Lower leg skin (tissue), 4 donors: Measurements from ENCODE around the gene SRGN. TPM values are rescaled to one million over a fixed set of nuclear protein-coding genes. Genes with fewer than 3 reads are reported as not detected.

ENCODE experiments used
- DNase-seq, 2 donors: peaks; one replicate each; pipeline ENCODE4 v3.0.0-alpha.2; 2019; ENCODE audit warnings: low spot score in 2 of 2
- H3K4me3 ChIP-seq: fragments of 200-600 bp; sonication (generic); 2 replicates; pipeline ENCODE4 v1.5.1; 2017; ENCODE audit warnings: mild to moderate bottlenecking, low read depth; ENCODE audit not compliant: poor library complexity, severe bottlenecking
- CTCF ChIP-seq, 3 donors: fragments of 450-650 bp; IDR thresholded peaks; one replicate each; pipeline ENCODE4 v1.5.1; 2016; ENCODE audit warnings: antibody characterized with exemption in 3 of 3, mild to moderate bottlenecking in 3 of 3, moderate library complexity in 2 of 3
- POLR2A ChIP-seq, 2 donors: fragments of 450-650 bp; IDR thresholded peaks; one replicate each; pipeline ENCODE4 v1.6.1; 2016 to 2017; ENCODE audit warnings: antibody characterized with exemption in 2 of 2, mild to moderate bottlenecking in 1 of 2, moderate library complexity in 1 of 2
- WGBS, 2 donors: methylation state at CpG; one replicate each; pipeline ENCODE4 v1.1.5; 2018; 5-methylcytosine and 5-hydroxymethylcytosine counted together
- intact Hi-C: fragments of 100-400 bp; cut with DNase I; formaldehyde crosslinking; loops from one replicate; pipeline ENCODE4 v1.15.0; 2023; ENCODE audit warnings: low total_unique reads
- total RNA-seq, 4 donors: library from RNA; depleted of rRNA; stranded (reverse); fragments of >200 nt; gene quantifications; one replicate each; pipeline ENCODE4 v1.1.0, GENCODE V29; 2016

Gene SRGN
- total RNA-seq, 4 donors from 2014 or later = 20.6 to 39.6 (median 24.1) TPM

DNA sequence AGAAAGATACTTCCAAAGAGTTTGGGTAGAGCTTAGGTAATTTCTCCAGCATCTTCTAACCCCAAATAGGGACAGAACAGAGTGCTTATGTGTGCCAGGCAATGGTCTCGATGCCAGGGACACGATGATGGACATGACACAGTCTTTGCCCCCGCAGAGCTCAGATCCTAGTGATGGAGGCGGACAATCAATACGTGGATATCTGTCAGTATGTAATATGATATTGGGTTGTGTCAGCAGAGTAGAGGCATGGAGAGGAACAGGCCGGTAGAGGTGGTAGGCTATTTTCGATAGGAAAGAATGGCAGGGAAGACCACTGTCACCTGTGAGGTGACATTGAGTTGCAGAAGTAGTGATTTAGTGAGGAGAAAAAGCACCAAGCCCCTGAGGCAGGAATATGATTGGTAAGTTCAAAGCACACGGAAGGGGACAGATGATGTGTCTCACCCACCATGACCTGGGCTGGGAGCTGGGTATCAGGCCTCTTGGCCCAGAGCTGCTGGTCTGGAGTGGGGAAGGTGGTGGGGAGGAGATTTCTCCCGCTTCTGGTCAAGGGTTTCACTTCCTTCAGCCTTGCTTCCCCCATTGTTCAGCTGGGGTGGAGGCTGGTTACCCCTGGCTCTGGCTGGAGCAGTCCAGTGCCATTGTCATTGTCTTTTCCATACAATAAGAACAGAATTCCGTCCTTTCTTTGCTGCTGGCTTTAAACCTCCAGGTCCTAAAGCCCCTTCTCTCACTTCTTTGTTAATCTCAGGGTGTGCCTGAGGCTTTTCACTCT, 36.0 kb upstream of the SRGN start:
- no peak for DNase-seq
- 76 to 81% methylated on average over 10 of the region's 10 CpGs for WGBS, 2 donors
- TF ChIP-seq CTCF (IDR thresholded peaks at IDR 0.05) (no peak), POLR2A (IDR thresholded peaks at IDR 0.05) (no peak)
- no peak overlapping the region for H3K4me3 ChIP-seq
- intact Hi-C loops = no loop called here

DNA sequence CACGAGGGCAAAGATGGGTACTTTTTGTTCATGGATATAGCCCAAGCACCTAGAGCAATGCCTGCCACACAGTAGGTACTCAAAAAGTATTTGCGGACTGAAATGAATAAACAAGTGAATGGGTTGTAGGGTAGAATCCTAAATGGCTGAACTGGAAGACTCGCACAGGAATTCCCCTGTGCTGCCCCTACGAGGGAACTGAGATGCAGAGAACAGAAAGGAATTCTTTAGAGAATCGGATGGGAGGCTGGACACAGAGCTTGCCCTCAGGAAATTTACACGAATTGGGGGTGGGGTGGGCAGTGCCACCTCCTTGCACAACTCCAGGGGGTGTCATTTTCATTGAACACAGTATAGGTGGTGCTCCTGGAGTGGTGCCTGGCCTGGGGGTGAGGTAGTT, 35.2 kb upstream of the SRGN start:
- no peak for DNase-seq
- no peak overlapping the region for H3K4me3 ChIP-seq
- intact Hi-C loops = no loop called here
- no peak for TF ChIP-seq POLR2A (IDR thresholded peaks at IDR 0.05)
- TF ChIP-seq CTCF (IDR thresholded peaks at IDR 0.05) = no peak
- 74 to 77% methylated on average over 6 of the region's 6 CpGs for WGBS, 2 donors

DNA sequence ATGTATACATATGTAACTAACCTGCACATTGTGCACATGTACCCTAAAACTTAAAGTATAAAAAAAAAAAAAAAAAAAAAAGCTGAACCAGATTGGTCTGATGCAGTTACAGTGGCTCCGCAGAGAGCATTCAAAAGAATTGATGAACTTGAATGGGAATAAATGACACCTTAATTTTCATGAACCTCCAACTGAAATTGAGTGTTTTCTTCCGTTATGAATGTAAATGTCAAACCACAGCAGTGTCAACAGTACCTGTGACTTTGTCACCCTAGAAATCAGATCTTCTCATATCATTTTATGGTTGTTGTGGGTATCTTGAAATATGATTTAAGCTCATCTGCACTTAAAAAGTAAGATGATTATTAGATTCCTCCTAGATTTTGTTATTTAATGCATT, 32.7 kb upstream of the SRGN start:
- no peak for TF ChIP-seq CTCF (IDR thresholded peaks at IDR 0.05)
- no peak for TF ChIP-seq POLR2A (IDR thresholded peaks at IDR 0.05)
- no peak for DNase-seq
- WGBS, 2 donors = 78 to 91% methylated on average over 2 of the region's 2 CpGs
- intact Hi-C loops = no loop called here
- H3K4me3 ChIP-seq = no peak overlapping the region

DNA sequence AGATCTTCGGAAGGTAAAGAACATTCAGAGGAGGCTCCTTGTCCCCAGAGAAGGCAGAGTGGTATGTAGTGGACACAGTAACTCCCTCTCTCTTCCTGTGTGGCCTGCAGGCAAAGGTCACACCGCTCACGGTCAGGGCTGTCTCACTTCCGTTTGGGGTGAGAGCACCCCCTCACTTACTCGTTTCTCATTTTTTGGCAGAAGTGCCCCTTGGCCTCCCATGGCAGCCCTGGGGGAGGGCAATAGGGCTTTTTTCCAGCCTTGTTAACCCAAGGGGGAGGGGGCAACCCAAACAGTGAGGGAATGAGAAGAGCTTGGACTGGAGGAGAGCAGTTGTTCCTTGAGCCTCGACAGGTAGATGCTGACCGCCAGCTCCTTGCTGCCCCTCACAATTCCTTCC, 31.8 kb upstream of the SRGN start:
- 48 to 52% methylated on average over 7 of the region's 7 CpGs for WGBS, 2 donors
- TF ChIP-seq CTCF (IDR thresholded peaks at IDR 0.05) = no peak
- no peak for TF ChIP-seq POLR2A (IDR thresholded peaks at IDR 0.05)
- no peak overlapping the region for H3K4me3 ChIP-seq
- intact Hi-C loops = no loop called here
- no peak for DNase-seq

GRCh38 chr10:69056536-69057260, 31.2 kb upstream of the SRGN start:
- no peak for TF ChIP-seq CTCF (IDR thresholded peaks at IDR 0.05)
- TF ChIP-seq POLR2A (IDR thresholded peaks at IDR 0.05) = no peak
- no peak overlapping the region for H3K4me3 ChIP-seq
- intact Hi-C loops = no loop called here
- DNase-seq = no peak
- 72% methylated on average over 14 of the region's 14 CpGs for WGBS, 2 donors
